HepG2 (cell line): ENCODE measurements around the gene KRT6C. TPM values are rescaled to one million over a fixed set of nuclear protein-coding genes. Genes with fewer than 3 reads are reported as not detected.

Experiments used
- ATAC-seq: fragments of 200-7000 bp; cut with Tn5 transposase; 3 replicates; pipeline ENCODE4 v1.9.1; 2020; ENCODE audit warnings: mild to moderate bottlenecking, moderate library complexity
- BruUV-seq: library from RNA; stranded (reverse); fragments of 400-500 nt; replicated peaks from 2 replicates; lab custom pipeline; 2021; lab: Mats Ljungman, UMichigan
- CTCF ChIA-PET: fragments of 300-600 bp; formaldehyde crosslinking; extraction: SDS; loops from one replicate; lab custom pipeline; 2021; ENCODE audit warnings: low total read pairs, inconsistent platforms, low intra/inter-chr PET ratio; lab: Yijun Ruan, JAX
- POLR2A ChIA-PET: fragments of 350-600 bp; sonication (Branson Sonifier 250); formaldehyde crosslinking; loops from one replicate; lab custom pipeline; 2020; ENCODE audit warnings: antibody characterized with exemption, inconsistent platforms; lab: Yijun Ruan, JAX
- DNase-seq: peaks from one replicate; pipeline ENCODE4 v3.0.0-alpha.2; 2015; ENCODE audit warnings: low spot score
- FAIRE-seq: peaks from 3 replicates; lab custom pipeline; 2011; peaks lifted over from hg19 to GRCh38; lab: Jason Lieb, UNC
- H2AFZ ChIP-seq: one replicate; pipeline ENCODE4 v1.6.1; 2011; ENCODE audit warnings: low read length, inconsistent platforms
- H3K27ac ChIP-seq: fragments of 300-600 bp; 3 replicates; pipeline ENCODE4 v1.8.0; 2011; ENCODE audit warnings: mixed run types, mild to moderate bottlenecking, mixed read lengths, low read length, inconsistent platforms; ENCODE audit not compliant: insufficient read depth; ENCODE audit errors: extremely low read length
- H3K27me3 ChIP-seq, 2 experiments: fragments of 200-600 bp in 1 of 2; 2 replicates in 1 of 2; 3 replicates in 1 of 2; pipeline versions ENCODE4 v1.6.0 to v1.8.0; 2011; ENCODE audit warnings: low read length in 2 of 2, mild to moderate bottlenecking in 2 of 2, moderate library complexity in 2 of 2, inconsistent platforms in 1 of 2; ENCODE audit not compliant: insufficient read depth in 2 of 2, control insufficient read depth in 1 of 2
- H3K36me3 ChIP-seq, 2 experiments: fragments of 200-600 bp in 1 of 2; replicated peaks in 1 of 2; 2 replicates in 1 of 2; 3 replicates in 1 of 2; pipeline versions ENCODE4 v1.5.1 to v1.8.0; 2011; ENCODE audit warnings: low read length in 2 of 2, inconsistent platforms in 1 of 2; ENCODE audit not compliant: insufficient read depth in 2 of 2, control insufficient read depth in 1 of 2
- H3K4me1 ChIP-seq: 2 replicates; pipeline ENCODE4 v1.5.1; 2012; ENCODE audit warnings: low read length, inconsistent platforms; ENCODE audit not compliant: insufficient read depth
- H3K4me2 ChIP-seq: 2 replicates; pipeline ENCODE4 v1.6.0; 2011; ENCODE audit warnings: low read depth, low read length, inconsistent platforms
- H3K4me3 ChIP-seq, 3 experiments: fragments of 200-600 bp in 1 of 3; sonication (generic), shearing (Covaris generic) in 1 of 3; replicated peaks in 1 of 3; 2 replicates each; pipeline ENCODE4 v1.5.1; 2011 to 2016; ENCODE audit warnings: low read length in 3 of 3, inconsistent platforms in 2 of 3, low read depth in 2 of 3, mild to moderate bottlenecking in 2 of 3, control low read depth in 1 of 3, mixed read lengths in 1 of 3; ENCODE audit not compliant: insufficient read depth in 1 of 3
- H3K79me2 ChIP-seq: one replicate; pipeline ENCODE4 v1.6.1; 2011; ENCODE audit warnings: low read length, inconsistent platforms; ENCODE audit not compliant: insufficient read depth
- H3K9ac ChIP-seq: 2 replicates; pipeline ENCODE4 v1.6.0; 2011; ENCODE audit warnings: mild to moderate bottlenecking, low read depth, low read length, inconsistent platforms; ENCODE audit not compliant: insufficient read depth
- H3K9me3 ChIP-seq: 2 replicates; pipeline ENCODE4 v1.5.1; 2012; ENCODE audit warnings: mild to moderate bottlenecking, low read length
- H4K20me1 ChIP-seq: 2 replicates; pipeline ENCODE4 v1.6.0; 2011; ENCODE audit warnings: inconsistent platforms, mild to moderate bottlenecking, low read length, moderate library complexity; ENCODE audit not compliant: insufficient read depth
- NRL ChIP-seq: sonication (generic); formaldehyde crosslinking; IDR thresholded peaks from 2 replicates; pipeline ENCODE4 v1.5.0; 2020; ENCODE audit warnings: missing genetic modification reagents, mild to moderate bottlenecking, moderate library complexity, borderline replicate concordance
- ZC3H4 ChIP-seq: sonication (generic); formaldehyde crosslinking; IDR thresholded peaks from 2 replicates; pipeline ENCODE4 v1.4.0; 2020; ENCODE audit warnings: missing genetic modification reagents, borderline replicate concordance
- ZNF263 ChIP-seq: sonication (generic); formaldehyde crosslinking; IDR thresholded peaks from 2 replicates; pipeline ENCODE4 v1.4.0; 2020; ENCODE audit warnings: missing genetic modification reagents
- WGBS: methylation state at CpG from one replicate; pipeline ENCODE4 v1.1.6; 2017; ENCODE audit warnings: low lambda C conversion rate; 5-methylcytosine and 5-hydroxymethylcytosine counted together
- in situ Hi-C: cut with HindIII; loops from 2 replicates; pipeline ENCODE4 v1.10.0; 2017; ENCODE audit warnings: low pct_unique_long_range_greater_than_20kb; ENCODE audit not compliant: extremely low pct_ligation_motif_present
- intact Hi-C: fragments of 100-400 bp; cut with micrococcal nuclease; formaldehyde crosslinking; loops from one replicate; pipeline ENCODE4 v1.10.0; 2022; ENCODE audit not compliant: unreplicated experiment
- polyA plus RNA-seq, 8 experiments: library from polyadenylated mRNA; depleted of rRNA in 3 of 8; stranded (reverse) in 7 of 8; unstranded in 1 of 8; fragments of >200 nt; fragmentation: Illumina TruSeq in 4 of 8; extraction: Trizol in 4 of 8; gene quantifications; 2 replicates each; pipeline versions ENCODE4 v1.2.1 to v1.2.3, GENCODE V29; 2011 to 2016; ENCODE audit warnings: low read depth in 4 of 8, missing spikeins in 1 of 8, mixed read lengths in 1 of 8; ENCODE audit not compliant: insufficient read depth in 1 of 8
- total RNA-seq, 5 experiments: library from RNA; depleted of rRNA; stranded (reverse); fragments of >200 nt; fragmentation: Illumina TruSeq; extraction: Trizol; gene quantifications; 2 replicates each; pipeline ENCODE4 v1.2.3, GENCODE V29; 2016; ENCODE audit warnings: low read depth in 1 of 5
- TF ChIP-seq, protein P1 (sequence below): sonication (generic); formaldehyde crosslinking; IDR thresholded peaks from 2 replicates; pipeline ENCODE4 v1.4.0; 2020; ENCODE audit warnings: missing genetic modification reagents
- TF ChIP-seq, protein P2 (sequence below): IDR thresholded peaks from 2 replicates; pipeline ENCODE4 v1.6.1; 2016

The KRT6C gene
- total and polyA plus RNA-seq, 2 of the 13 experiments (the other 11 are each of a cell fraction or from before 2014, with no cell fraction given) = 0.03 TPM; not detected in 1

- no peaks in the 10 kb centered on the region for H4K20me1 ChIP-seq
- BruUV-seq = no TSS peak
- intact Hi-C loops = no loop called here
- POLR2A ChIA-PET = no interaction called here
- 0 out of 2 replicates have a peak, but pooled peaks cover 3% of the 10 kb centered on the region for H3K4me1 ChIP-seq
- H3K9me3 ChIP-seq = no peaks in the 10 kb centered on the region
- TF ChIP-seq ZNF263 = no peak
- TF ChIP-seq, all 625 proteins: peak for 0
- 8% methylated on average over 5 of the region's 5 CpGs for WGBS
- no peak for FAIRE-seq
- H3K4me3 ChIP-seq = no peak overlapping the region
- H3K27ac ChIP-seq = no peak overlapping the region
- no peak for ATAC-seq
- in situ Hi-C loops = no loop called here
- no peaks in the 10 kb centered on the region for H3K79me2 ChIP-seq
- H3K9ac ChIP-seq = no peak overlapping the region
- DNase-seq = no peak
- H3K27me3 ChIP-seq = peaks cover 0 to 3% of the 10 kb centered on the region in 2 experiments; a peak in 2 of 5 replicates
- H3K36me3 ChIP-seq = no peaks in the 10 kb centered on the region
- H3K4me2 ChIP-seq = no peak overlapping the region
- CTCF ChIA-PET = no interaction called here
- H2AFZ ChIP-seq = no peak overlapping the region
Measured at GRCh38 chr12:52499806-52500560, 26.4 kb upstream of the KRT6C start.

DNA sequence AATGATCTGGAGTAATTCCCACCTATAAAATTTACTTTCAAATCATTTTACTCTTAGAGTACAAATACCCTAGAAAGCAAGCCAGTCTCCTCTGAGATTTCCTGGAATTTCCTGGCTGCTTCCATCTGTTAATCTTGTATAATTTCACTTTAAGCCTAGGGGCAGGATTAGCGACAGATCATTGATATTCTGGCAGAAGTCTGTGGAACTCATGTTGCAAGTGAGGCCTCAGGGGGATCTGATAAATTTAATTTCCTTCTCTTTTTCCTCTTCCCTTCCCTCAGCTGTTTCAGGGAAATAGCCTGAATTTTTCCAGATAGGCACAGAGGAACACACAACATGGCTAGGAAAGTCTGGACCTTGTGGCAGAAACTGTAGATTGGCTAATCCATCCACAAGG is 25.3 kb upstream of the KRT6C start:
- intact Hi-C loops (no loop called here), in situ Hi-C loops (no loop called here)
- TF ChIP-seq ZC3H4 = no peak
- TF ChIP-seq, protein P1, sequence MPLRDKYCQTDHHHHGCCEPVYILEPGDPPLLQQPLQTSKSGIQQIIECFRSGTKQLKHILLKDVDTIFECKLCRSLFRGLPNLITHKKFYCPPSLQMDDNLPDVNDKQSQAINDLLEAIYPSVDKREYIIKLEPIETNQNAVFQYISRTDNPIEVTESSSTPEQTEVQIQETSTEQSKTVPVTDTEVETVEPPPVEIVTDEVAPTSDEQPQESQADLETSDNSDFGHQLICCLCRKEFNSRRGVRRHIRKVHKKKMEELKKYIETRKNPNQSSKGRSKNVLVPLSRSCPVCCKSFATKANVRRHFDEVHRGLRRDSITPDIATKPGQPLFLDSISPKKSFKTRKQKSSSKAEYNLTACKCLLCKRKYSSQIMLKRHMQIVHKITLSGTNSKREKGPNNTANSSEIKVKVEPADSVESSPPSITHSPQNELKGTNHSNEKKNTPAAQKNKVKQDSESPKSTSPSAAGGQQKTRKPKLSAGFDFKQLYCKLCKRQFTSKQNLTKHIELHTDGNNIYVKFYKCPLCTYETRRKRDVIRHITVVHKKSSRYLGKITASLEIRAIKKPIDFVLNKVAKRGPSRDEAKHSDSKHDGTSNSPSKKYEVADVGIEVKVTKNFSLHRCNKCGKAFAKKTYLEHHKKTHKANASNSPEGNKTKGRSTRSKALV (CRISPR knock-in tag) = no peak
- no peak for TF ChIP-seq NRL (CRISPR knock-in tag)
- TF ChIP-seq, protein P2, sequence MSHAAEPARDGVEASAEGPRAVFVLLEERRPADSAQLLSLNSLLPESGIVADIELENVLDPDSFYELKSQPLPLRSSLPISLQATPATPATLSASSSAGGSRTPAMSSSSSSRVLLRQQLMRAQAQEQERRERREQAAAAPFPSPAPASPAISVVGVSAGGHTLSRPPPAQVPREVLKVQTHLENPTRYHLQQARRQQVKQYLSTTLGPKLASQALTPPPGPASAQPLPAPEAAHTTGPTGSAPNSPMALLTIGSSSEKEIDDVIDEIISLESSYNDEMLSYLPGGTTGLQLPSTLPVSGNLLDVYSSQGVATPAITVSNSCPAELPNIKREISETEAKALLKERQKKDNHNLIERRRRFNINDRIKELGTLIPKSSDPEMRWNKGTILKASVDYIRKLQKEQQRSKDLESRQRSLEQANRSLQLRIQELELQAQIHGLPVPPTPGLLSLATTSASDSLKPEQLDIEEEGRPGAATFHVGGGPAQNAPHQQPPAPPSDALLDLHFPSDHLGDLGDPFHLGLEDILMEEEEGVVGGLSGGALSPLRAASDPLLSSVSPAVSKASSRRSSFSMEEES (CRISPR knock-in tag) = no peak
- Histone ChIP-seq H3K4me1 (0 out of 2 replicates have a peak, but pooled peaks cover 6% of the 10 kb centered on the region), H3K27ac (no peak overlapping the region), H3K4me2 (no peak overlapping the region), H4K20me1 (no peaks in the 10 kb centered on the region), H3K9ac (no peak overlapping the region), H3K4me3 (no peak overlapping the region), H3K9me3 (no peaks in the 10 kb centered on the region), H2AFZ (no peak overlapping the region), H3K27me3 (peaks cover 0 to 3% of the 10 kb centered on the region in 2 experiments; a peak in 3 of 5 replicates), H3K79me2 (no peaks in the 10 kb centered on the region), H3K36me3 (no peaks in the 10 kb centered on the region)
- FAIRE-seq = no peak
- WGBS = 0% methylated on average over 1 of the region's 1 CpG
- POLR2A ChIA-PET = no interaction called here
- CTCF ChIA-PET = no interaction called here
- DNase-seq = no peak
- ATAC-seq = no peak
- BruUV-seq = no TSS peak
